HL-60 (cell line): ENCODE data around the gene PCOLCE2.

Experiments used
- DNase-seq, 2 experiments: peaks; one replicate each; pipeline ENCODE4 v3.0.0-alpha.2; 2010 to 2020; ENCODE audit warnings: low read depth in 1 of 2, low spot score in 1 of 2
- H3K27ac ChIP-seq: fragments of 250-450 bp; sonication (Bioruptor Pico); replicated peaks from 2 replicates; pipeline ENCODE4 v1.5.1; 2020; ENCODE audit warnings: mild to moderate bottlenecking, moderate library complexity
- H3K27me3 ChIP-seq: fragments of 250-450 bp; sonication (Bioruptor Pico); 2 replicates; pipeline ENCODE4 v1.5.1; 2021; ENCODE audit warnings: mild to moderate bottlenecking, moderate library complexity; ENCODE audit not compliant: insufficient read depth, poor library complexity, severe bottlenecking
- H3K4me3 ChIP-seq: replicated peaks from 2 replicates; pipeline ENCODE4 v1.5.1; 2011; ENCODE audit warnings: mild to moderate bottlenecking, control low read depth, low read length; ENCODE audit not compliant: insufficient read depth
- GABPA ChIP-seq: IDR thresholded peaks from 2 replicates; pipeline ENCODE4 v1.6.1; 2012; ENCODE audit warnings: low read depth
- POLR2AphosphoS5 ChIP-seq: IDR thresholded peaks from 2 replicates; pipeline ENCODE4 v1.6.1; 2012; ENCODE audit warnings: low read depth
- SPI1 ChIP-seq: IDR thresholded peaks from 2 replicates; pipeline ENCODE4 v1.6.1; 2012; ENCODE audit warnings: low read depth, mild to moderate bottlenecking, borderline replicate concordance
- TF ChIP-seq, protein P1 (sequence below): IDR thresholded peaks from 2 replicates; pipeline ENCODE4 v1.6.1; 2012; ENCODE audit warnings: low read depth; ENCODE audit not compliant: insufficient replicate concordance
- TF ChIP-seq, protein P2 (sequence below): IDR thresholded peaks from one replicate; pipeline ENCODE4 v1.5.1; 2011; ENCODE audit warnings: low read length, control low read depth, inconsistent platforms; ENCODE audit not compliant: insufficient read depth

The PCOLCE2 gene

GRCh38 chr3:142878649-142879300, 10.1 kb downstream of the PCOLCE2 start:
- Histone ChIP-seq H3K4me3 (no peak overlapping the region), H3K27ac (no peak overlapping the region), H3K27me3 (no peaks in the 10 kb centered on the region)
- TF ChIP-seq, protein P1, sequence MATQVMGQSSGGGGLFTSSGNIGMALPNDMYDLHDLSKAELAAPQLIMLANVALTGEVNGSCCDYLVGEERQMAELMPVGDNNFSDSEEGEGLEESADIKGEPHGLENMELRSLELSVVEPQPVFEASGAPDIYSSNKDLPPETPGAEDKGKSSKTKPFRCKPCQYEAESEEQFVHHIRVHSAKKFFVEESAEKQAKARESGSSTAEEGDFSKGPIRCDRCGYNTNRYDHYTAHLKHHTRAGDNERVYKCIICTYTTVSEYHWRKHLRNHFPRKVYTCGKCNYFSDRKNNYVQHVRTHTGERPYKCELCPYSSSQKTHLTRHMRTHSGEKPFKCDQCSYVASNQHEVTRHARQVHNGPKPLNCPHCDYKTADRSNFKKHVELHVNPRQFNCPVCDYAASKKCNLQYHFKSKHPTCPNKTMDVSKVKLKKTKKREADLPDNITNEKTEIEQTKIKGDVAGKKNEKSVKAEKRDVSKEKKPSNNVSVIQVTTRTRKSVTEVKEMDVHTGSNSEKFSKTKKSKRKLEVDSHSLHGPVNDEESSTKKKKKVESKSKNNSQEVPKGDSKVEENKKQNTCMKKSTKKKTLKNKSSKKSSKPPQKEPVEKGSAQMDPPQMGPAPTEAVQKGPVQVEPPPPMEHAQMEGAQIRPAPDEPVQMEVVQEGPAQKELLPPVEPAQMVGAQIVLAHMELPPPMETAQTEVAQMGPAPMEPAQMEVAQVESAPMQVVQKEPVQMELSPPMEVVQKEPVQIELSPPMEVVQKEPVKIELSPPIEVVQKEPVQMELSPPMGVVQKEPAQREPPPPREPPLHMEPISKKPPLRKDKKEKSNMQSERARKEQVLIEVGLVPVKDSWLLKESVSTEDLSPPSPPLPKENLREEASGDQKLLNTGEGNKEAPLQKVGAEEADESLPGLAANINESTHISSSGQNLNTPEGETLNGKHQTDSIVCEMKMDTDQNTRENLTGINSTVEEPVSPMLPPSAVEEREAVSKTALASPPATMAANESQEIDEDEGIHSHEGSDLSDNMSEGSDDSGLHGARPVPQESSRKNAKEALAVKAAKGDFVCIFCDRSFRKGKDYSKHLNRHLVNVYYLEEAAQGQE, result no peak
- no peak for TF ChIP-seq SPI1
- DNase-seq, result no peak

- DNase-seq, result no peak
- TF ChIP-seq, protein P2, sequence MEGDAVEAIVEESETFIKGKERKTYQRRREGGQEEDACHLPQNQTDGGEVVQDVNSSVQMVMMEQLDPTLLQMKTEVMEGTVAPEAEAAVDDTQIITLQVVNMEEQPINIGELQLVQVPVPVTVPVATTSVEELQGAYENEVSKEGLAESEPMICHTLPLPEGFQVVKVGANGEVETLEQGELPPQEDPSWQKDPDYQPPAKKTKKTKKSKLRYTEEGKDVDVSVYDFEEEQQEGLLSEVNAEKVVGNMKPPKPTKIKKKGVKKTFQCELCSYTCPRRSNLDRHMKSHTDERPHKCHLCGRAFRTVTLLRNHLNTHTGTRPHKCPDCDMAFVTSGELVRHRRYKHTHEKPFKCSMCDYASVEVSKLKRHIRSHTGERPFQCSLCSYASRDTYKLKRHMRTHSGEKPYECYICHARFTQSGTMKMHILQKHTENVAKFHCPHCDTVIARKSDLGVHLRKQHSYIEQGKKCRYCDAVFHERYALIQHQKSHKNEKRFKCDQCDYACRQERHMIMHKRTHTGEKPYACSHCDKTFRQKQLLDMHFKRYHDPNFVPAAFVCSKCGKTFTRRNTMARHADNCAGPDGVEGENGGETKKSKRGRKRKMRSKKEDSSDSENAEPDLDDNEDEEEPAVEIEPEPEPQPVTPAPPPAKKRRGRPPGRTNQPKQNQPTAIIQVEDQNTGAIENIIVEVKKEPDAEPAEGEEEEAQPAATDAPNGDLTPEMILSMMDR, result no peak
- TF ChIP-seq GABPA, result no peak
- TF ChIP-seq POLR2AphosphoS5, result no peak
- TF ChIP-seq, protein P1, result no peak
- no peak for TF ChIP-seq SPI1
These were observed 12.5 kb downstream of the PCOLCE2 start for GRCh38 chr3:142876417-142876816.

DNA sequence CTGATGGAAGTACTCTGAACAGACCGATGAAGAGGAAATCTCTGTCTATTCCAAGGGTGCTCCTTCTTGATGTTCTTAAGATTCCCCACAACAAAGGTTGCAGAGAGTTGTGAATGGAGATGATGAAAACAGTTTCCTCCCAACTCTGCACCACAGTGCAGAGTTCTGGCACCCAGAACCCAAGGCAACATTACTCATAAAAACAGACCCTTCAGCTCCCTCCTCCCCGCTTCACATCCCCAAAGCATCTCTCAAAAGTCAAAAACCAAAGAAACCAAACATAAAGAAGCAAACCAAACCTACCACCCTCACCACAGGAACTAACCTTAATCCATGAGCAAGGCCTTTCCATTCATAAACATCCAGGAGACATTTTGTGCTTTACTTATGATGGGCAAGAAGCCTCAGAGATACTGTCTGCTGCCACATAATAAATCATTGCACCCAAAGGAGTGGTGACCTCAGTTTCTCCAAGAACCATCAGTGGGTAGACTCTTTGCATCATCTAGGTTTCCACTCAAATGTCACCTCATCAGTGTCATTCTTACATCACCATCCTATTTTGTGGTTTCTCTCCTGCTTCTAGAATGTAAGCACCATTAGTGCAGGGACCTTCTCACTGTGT, 13.2 kb downstream of the PCOLCE2 start:
- H3K4me3 ChIP-seq, result no peak overlapping the region
- H3K27ac ChIP-seq, result no peak overlapping the region
- TF ChIP-seq POLR2AphosphoS5 (no peak), SPI1 (no peak), GABPA (no peak)
- TF ChIP-seq, protein P1, result no peak
- TF ChIP-seq, protein P2, result no peak
- no peaks in the 10 kb centered on the region for H3K27me3 ChIP-seq
- no peak for DNase-seq

More at GRCh38 chr3:142876417-142876816, 12.5 kb downstream of the PCOLCE2 start:
- H3K27ac ChIP-seq, result no peak overlapping the region
- H3K27me3 ChIP-seq, result no peaks in the 10 kb centered on the region
- no peak overlapping the region for H3K4me3 ChIP-seq
